Heart right ventricle (tissue), 16 donors: ENCODE data around the gene SMAP1. TPM values are rescaled to one million over a fixed set of nuclear protein-coding genes. Genes with fewer than 3 reads are reported as not detected.

Experiments
- ATAC-seq, 8 donors: fragments of 200-7000 bp; cut with Tn5 transposase; one replicate each; pipeline ENCODE4 v1.9.1; 2020; ENCODE audit warnings: mild to moderate bottlenecking in 8 of 8, moderate library complexity in 8 of 8, moderate number of reproducible peaks in 1 of 8
- DNase-seq, 2 donors: peaks; one replicate each; pipeline ENCODE4 v3.0.0-alpha.2; 2020
- H3K27ac ChIP-seq, 10 donors: fragments of 200-600 bp; sonication (generic) in 2 of 10; one replicate each; pipeline versions ENCODE4 v1.5.0 to v1.8.0; 2020 to 2022; ENCODE audit warnings: mild to moderate bottlenecking in 3 of 10
- H3K27me3 ChIP-seq, 7 donors: fragments of 200-600 bp; one replicate each; pipeline ENCODE4 v1.8.0; 2021 to 2022; ENCODE audit warnings: mild to moderate bottlenecking in 2 of 7
- H3K36me3 ChIP-seq, 9 donors: fragments of 200-600 bp; sonication (generic) in 1 of 9; one replicate each; pipeline versions ENCODE4 v1.5.0 to v1.8.0; 2020 to 2022; ENCODE audit warnings: mild to moderate bottlenecking in 2 of 9
- H3K4me1 ChIP-seq, 9 donors: fragments of 200-600 bp; sonication (generic) in 1 of 9; one replicate each; pipeline versions ENCODE4 v1.5.0 to v1.8.0; 2020 to 2022; ENCODE audit warnings: mild to moderate bottlenecking in 4 of 9
- H3K4me3 ChIP-seq, 10 donors: fragments of 200-600 bp; sonication (generic) in 2 of 10; one replicate each; pipeline versions ENCODE4 v1.5.0 to v1.8.0; 2020 to 2022; ENCODE audit warnings: mild to moderate bottlenecking in 7 of 10, moderate library complexity in 2 of 10
- H3K9me3 ChIP-seq, 11 donors: fragments of 200-600 bp in 10 of 11; sonication (generic) in 2 of 11; one replicate each; pipeline versions ENCODE4 v1.5.0 to v1.8.0; 2013 to 2022; ENCODE audit warnings: mild to moderate bottlenecking in 2 of 11, control low read depth in 1 of 11, moderate library complexity in 1 of 11
- CTCF ChIP-seq, 9 donors: fragments of 200-600 bp; sonication (generic) in 2 of 9; IDR thresholded peaks; one replicate each; pipeline versions ENCODE4 v1.5.0 to v1.8.0; 2021 to 2022; ENCODE audit warnings: antibody characterized with exemption in 9 of 9, mild to moderate bottlenecking in 5 of 9, moderate library complexity in 1 of 9
- WGBS, 2 donors: extraction: QIAGEN DNeasy Blood & Tissue Kit; methylation state at CpG; one replicate each; pipeline ENCODE4 v1.1.7; 2013; ENCODE audit warnings: inconsistent platforms in 1 of 2; 5-methylcytosine and 5-hydroxymethylcytosine counted together
- intact Hi-C, 10 donors: fragments of 100-400 bp; cut with DNase I; formaldehyde crosslinking; loops; one replicate each; pipeline versions ENCODE4 v1.11.1 to v1.14.2; 2022
- polyA plus RNA-seq, 2 donors: library from polyadenylated mRNA; stranded (reverse); fragments of 200-250 nt; gene quantifications; one replicate each; pipeline ENCODE4 v1.2.3, GENCODE V29; 2013
- total RNA-seq, 10 donors: library from RNA; stranded (reverse); fragmentation: NEBNext Ultra II Directional in 3 of 10; extraction: Animal tissue kit (Norgen Biotek cat#: 25700) in 3 of 10; gene quantifications; one replicate each; pipeline versions ENCODE4 v1.2.1 to v1.2.4, GENCODE V29; 2021 to 2023
- donor health status: Arrhythmogenic right ventricular cardiomyopathy.
- donor health status: ischemic (EF 13 %, LVEDD 7.1; RV severe dilation, severe dysfunction).
- donor health status: healthy with polysubstance abuse.
- donor health status: DM: no; HTN: yes; CAD: no.
- donor health status: DM: no; HTN: no; CAD: no.
- donor health status: ischemic (EF 25% LVEDD 6.9; RV normal size, moderate dysfunction).
- donor health status: ischemic (EF 25% LVEDD 5.7; RV mildly dilated, moderate dysfunction).
- donor health status: healthy.
- donor health status: DM: yes; HTN: yes; CAD: no.
- donor health status: Ischemic cardiomyopathy.
- donor health status: ischemic (EF 35%, LVEDD 5.7; RV mildly dilated, moderate dysfunction).
- donor health status: nonischemic (EF 11% LVEDD 7.7; RV severe dilation, severe dysfunction).
- donor health status: DM: yes; HTN: yes; CAD: no.
- donor health status: PGD.
- donor health status: ischemic (EF 29% LVEDD 5.4; RV normal size, mild dysfunction).
- donor health status: nonischemic (EF 23%, LVEDD 6.1; RV moderate dilation, normal function).

Gene SMAP1
- total and polyA plus RNA-seq, 12 donors, result 12.8 to 36.3 (median 30.3) TPM

- H3K27ac ChIP-seq, result no peak overlapping the region
- WGBS, 2 donors, result 95 to 100% methylated on average over 1 of the region's 1 CpG
- ATAC-seq (no peak), DNase-seq (no peak)
- H3K27me3 ChIP-seq, result peaks cover 0 to 2% (median 0%) of the 10 kb centered on the region in 7 donors
- H3K36me3 ChIP-seq, result no peaks in the 10 kb centered on the region
- no peak for TF ChIP-seq CTCF (IDR thresholded peaks at IDR 0.05)
- H3K4me1 ChIP-seq, result no peaks in the 10 kb centered on the region
- no peaks in the 10 kb centered on the region for H3K9me3 ChIP-seq
- no peak overlapping the region for H3K4me3 ChIP-seq
- intact Hi-C loops, result no loop called here
Observed at GRCh38 chr6:70638468-70638867, 29.2 kb upstream of the SMAP1 start.

- no peak for ATAC-seq
- Histone ChIP-seq H3K27me3 (no peaks in the 10 kb centered on the region), H3K36me3 (no peaks in the 10 kb centered on the region), H3K9me3 (no peaks in the 10 kb centered on the region), H3K4me1 (no peaks in the 10 kb centered on the region), H3K4me3 (no peak overlapping the region), H3K27ac (no peak overlapping the region)
- no peak for TF ChIP-seq CTCF (IDR thresholded peaks at IDR 0.05)
- intact Hi-C loops, result no loop called here
- DNase-seq, result no peak
- 81 to 88% methylated on average over 3 of the region's 3 CpGs for WGBS, 2 donors
Observed at GRCh38 chr6:70651326-70651905, 16.3 kb upstream of the SMAP1 start.

GRCh38 chr6:70652216-70652615 lies 15.5 kb upstream of the SMAP1 start:
- H3K4me1 ChIP-seq, result no peaks in the 10 kb centered on the region
- no peak overlapping the region for H3K27ac ChIP-seq
- intact Hi-C loops, result no loop called here
- no peaks in the 10 kb centered on the region for H3K36me3 ChIP-seq
- no peaks in the 10 kb centered on the region for H3K9me3 ChIP-seq
- DNase-seq (no peak), ATAC-seq (no peak)
- no peak overlapping the region for H3K4me3 ChIP-seq
- WGBS, 2 donors, result 90 to 93% methylated on average over 1 of the region's 1 CpG
- no peak for TF ChIP-seq CTCF (IDR thresholded peaks at IDR 0.05)
- no peaks in the 10 kb centered on the region for H3K27me3 ChIP-seq

GRCh38 chr6:70657706-70658105 lies 10.0 kb upstream of the SMAP1 start:
- H3K9me3 ChIP-seq, result no peaks in the 10 kb centered on the region
- no peak overlapping the region for H3K4me3 ChIP-seq
- no peak for DNase-seq
- no peak for TF ChIP-seq CTCF (IDR thresholded peaks at IDR 0.05)
- no peak overlapping the region for H3K27ac ChIP-seq
- no peak for ATAC-seq
- H3K36me3 ChIP-seq, result no peaks in the 10 kb centered on the region
- no peaks in the 10 kb centered on the region for H3K4me1 ChIP-seq
- H3K27me3 ChIP-seq, result no peaks in the 10 kb centered on the region
- intact Hi-C loops, result no loop called here
- 66 to 73% methylated on average over 3 of the region's 3 CpGs for WGBS, 2 donors
